ELF-1 (cell line): ENCODE data around the gene METTL27.
A peak's percentile ranks its signal among the peaks of the same experiment; 100 is the strongest.
"Not testable (repeated sequence)": the region's sequence is repeated elsewhere in the genome, so short reads cannot be mapped to it uniquely, and the experiment has no call there.

Experiments
- DNase-seq: peaks from one replicate; pipeline ENCODE4 v3.0.0-alpha.2; 2016; ENCODE audit warnings: low read depth, low spot score

The METTL27 gene

GRCh38 chr7:73869011-73869798, 26.9 kb upstream of the METTL27 start:
- DNase-seq, result no peak

GRCh38 chr7:73866446-73866767, 24.1 kb upstream of the METTL27 start:
- DNase-seq, result no peak

- peak; percentile 46 for DNase-seq
Observed at GRCh38 chr7:73865738-73866445, 23.6 kb upstream of the METTL27 start.

GRCh38 chr7:73864981-73865711, 22.8 kb upstream of the METTL27 start:
- no peak for DNase-seq

- no peak for DNase-seq
Observed at GRCh38 chr7:73861305-73861704, 19.0 kb upstream of the METTL27 start.

GRCh38 chr7:73860859-73861258, 18.5 kb upstream of the METTL27 start, which contains the start of gene TMEM270:
Gene TMEM270 (plus strand): TSS chr7:73861159. CDS start chr7:73861195, 36 bp downstream.
- DNase-seq, result no peak

- no peak for DNase-seq
Observed at GRCh38 chr7:73858807-73859206, 16.5 kb upstream of the METTL27 start.

- no peak for DNase-seq
Observed at GRCh38 chr7:73856941-73857340, 14.6 kb upstream of the METTL27 start.

- no peak for DNase-seq
Observed at GRCh38 chr7:73852500-73852899, 10.2 kb upstream of the METTL27 start.

GRCh38 chr7:73851410-73852338, 9.4 kb upstream of the METTL27 start:
- no peak for DNase-seq

- no peak for DNase-seq
Observed at GRCh38 chr7:73850781-73851207, 8.5 kb upstream of the METTL27 start.

- DNase-seq, result no peak
Observed at GRCh38 chr7:73847941-73848723, 5.8 kb upstream of the METTL27 start.

- DNase-seq, result not testable (repeated sequence)
Observed at GRCh38 chr7:73845701-73846195, 3.4 kb upstream of the METTL27 start.

GRCh38 chr7:73844848-73845460, 2.6 kb upstream of the METTL27 start:
- DNase-seq, result no peak

GRCh38 chr7:73844131-73844547, 1.8 kb upstream of the METTL27 start:
- no peak for DNase-seq

- peak; percentile 61 for DNase-seq
Observed at GRCh38 chr7:73841689-73842066, 638 bp downstream of the METTL27 start.

GRCh38 chr7:73840715-73841379, 1.5 kb downstream of the METTL27 start:
- DNase-seq, result no peak

- DNase-seq, result peak; percentile 58
Observed at GRCh38 chr7:73839743-73840714, 2.3 kb downstream of the METTL27 start.
